ENCODE data around the gene KLF4. TPM values are rescaled to one million over a fixed set of nuclear protein-coding genes. Genes with fewer than 3 reads are reported as not detected.

Gene KLF4
- total RNA-seq = 4.6 and 20.0 TPM in 2 replicates

DNA sequence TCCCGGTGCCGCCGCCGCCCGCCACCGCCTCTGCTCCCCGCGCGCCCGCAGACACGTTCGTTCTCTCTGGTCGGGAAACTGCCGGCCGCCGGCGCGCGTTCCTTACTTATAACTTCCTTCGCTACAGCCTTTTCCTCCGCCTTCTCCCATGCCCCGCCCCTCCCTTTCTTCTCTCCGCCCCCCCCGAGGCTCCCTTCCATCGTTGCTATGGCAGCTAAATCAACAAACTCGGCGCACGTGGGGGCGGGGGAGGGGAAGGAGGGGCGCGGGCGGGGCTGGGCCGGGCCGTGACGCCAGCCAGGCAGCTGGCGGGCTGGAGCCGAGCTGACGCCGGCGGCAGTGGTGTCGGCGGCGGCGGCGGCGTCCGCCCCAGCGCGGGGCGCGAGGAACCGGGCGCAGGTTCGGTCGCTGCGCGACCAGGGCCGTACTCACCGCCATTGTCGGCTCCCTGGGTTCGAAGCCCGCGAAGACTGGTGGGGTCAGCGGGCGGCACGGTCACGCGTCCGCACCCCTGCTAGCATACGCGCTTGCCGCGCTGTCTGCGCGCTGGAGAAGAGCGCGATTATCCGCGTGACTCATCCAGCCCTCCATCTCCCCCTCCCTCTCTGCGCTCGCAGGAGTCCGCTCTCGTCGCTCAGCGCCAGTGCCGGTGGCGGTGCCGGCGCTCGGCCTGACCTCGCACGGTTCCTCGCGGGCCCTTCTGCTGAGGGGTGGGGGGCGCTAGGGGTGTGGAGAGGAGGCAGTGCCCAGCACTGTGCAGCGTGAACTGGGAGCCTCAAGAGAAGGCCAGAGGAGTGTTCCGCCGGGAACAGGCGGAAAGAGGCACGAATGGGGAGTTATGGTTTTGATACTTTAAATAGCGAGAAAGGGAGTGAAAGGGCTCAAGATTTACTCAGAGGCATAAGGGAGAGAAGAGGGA, at the start of gene KLF4:
TSS of gene KLF4 (minus strand) at position 83 of the 919 bp plus-strand sequence. CDS start 597 bp downstream, outside the sequence.

Other genes starting within 250 kb of the KLF4 start
- gene RAD23B, start 206.5 kb downstream of the KLF4 start, total RNA-seq = 79.5 TPM in 2 replicates

All from dermis lymphatic vessel endothelial cell (primary cell).